ENCODE results near the gene SPRED3.
"Not testable (repeated sequence)": the region's sequence is repeated elsewhere in the genome, so short reads cannot be mapped to it uniquely, and the experiment has no call there.

The SPRED3 gene

GRCh38 chr19:38389957-38390924 lies 1.7 kb downstream of the SPRED3 start:
- no peak for DNase-seq (ENCODE audit: low spot score)

DNA sequence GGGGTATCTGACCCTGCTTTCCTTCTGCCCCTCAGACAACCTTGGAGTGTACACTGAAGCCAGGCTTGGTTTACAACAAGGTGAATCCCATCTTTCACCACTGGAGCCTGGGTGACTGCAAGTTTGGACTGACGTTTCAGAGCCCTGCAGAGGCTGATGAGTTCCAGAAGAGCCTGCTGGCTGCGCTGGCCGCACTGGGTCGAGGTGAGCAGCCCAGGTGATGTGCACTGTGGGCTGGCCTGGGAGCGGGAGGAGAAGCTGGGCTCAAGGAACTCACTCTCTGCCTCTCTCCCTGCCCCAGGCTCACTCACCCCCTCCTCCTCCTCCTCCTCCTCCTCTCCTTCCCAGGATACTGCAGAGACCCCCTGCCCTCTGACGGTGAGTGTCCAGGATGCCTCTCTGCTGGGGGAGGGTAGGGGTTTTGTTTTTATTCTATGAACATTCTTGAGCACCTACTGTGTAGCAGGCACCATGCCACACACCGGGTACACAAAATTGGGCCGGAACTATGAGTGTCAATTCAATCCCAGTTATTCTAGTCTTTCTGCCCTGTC lies 3.5 kb downstream of the SPRED3 start:
- DNase-seq (ENCODE audit: low spot score) = no peak

DNA sequence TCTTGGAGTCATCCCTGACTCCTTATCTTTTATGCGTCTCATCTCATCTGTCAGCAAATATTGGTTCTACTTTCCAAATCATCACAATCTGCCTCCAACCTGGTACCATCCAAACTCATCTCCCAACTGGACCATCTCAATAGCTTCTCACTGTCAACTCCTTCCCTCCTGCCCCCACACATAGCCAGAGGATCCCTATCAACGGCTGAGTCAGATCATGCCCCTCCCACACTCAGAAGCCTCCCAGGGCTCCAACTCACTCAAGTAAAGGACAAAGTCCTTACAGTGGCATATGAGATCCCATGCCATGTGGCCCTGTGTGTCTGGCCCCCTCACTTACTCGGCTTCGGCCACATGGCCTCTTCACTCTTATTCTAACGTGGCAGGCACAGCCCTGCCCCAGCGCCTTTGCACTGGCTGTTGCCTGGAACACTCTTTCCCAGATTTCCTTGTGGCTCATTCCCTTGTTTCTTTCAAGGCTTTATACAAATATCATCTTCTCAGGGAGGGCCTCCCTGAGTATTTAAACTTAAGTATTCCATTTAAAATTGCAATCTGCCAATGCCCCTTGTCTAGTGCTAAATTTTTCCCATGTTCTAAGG lies 4.3 kb downstream of the SPRED3 start:
- peak; percentile 52 for DNase-seq (ENCODE audit: low spot score)

DNA sequence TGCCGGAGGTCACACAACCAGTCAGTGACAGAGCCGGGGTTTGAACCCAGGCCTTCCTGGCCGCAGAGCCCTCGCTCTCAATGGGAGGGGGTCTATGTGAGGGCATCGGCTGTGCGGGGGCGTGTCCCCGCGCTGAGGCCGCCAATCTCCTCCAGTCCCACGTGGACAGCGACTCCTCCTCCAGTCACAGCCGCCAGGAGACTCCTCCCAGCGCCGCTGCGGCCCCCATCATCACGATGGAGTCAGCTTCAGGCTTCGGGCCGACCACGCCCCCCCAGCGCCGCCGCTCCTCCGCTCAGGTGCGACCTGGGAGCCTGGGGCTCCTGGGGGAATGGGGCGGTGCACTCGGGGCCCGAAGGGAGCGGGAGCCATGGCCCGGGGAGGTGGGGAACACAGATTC lies 6.0 kb downstream of the SPRED3 start:
- DNase-seq (ENCODE audit: low spot score) = no peak

DNA sequence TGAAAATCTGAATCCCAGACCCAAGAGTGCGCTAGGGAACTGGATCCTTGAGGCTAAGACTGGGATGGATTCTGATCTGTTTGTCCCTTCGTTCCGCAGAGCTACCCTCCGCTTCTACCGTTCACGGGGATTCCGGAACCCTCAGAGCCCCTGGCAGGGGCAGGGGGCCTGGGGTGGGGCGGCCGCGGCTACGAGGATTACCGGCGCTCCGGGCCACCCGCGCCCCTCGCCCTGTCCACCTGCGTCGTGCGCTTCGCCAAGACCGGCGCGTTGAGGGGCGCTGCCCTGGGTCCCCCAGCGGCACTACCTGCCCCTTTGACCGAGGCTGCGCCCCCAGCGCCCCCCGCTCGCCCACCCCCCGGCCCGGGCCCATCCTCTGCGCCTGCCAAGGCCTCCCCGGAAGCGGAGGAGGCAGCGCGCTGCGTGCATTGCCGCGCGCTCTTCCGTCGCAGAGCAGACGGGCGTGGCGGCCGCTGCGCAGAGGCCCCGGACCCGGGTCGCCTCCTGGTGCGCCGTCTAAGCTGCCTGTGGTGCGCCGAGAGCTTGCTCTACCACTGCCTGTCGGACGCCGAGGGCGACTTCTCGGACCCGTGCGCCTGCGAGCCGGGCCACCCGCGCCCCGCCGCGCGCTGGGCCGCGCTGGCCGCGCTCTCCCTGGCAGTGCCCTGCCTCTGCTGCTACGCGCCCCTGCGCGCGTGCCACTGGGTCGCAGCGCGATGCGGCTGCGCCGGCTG lies 7.1 kb downstream of the SPRED3 start:
- DNase-seq (ENCODE audit: low spot score) = no peak

DNA sequence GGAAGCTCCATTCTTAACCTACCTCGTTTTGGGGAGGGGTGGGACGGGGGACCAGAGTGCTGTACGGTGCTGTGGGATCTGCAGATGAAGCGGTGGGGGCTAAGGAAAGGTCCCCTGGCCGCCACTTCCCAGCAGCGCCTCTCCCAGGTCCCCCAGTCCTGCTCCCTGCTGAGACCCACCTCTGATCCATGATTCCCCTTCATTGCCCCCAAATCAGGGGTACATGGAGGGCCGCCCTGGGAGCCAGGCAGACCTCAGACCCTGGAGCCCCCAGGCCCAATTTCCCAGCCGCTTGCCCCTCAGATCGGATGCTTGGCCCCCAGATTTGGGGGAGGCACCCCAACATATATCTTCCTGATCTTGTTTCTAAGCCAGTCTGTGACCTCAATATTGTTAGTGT lies 10.6 kb downstream of the SPRED3 start:
- no peak for DNase-seq (ENCODE audit: low spot score)

DNA sequence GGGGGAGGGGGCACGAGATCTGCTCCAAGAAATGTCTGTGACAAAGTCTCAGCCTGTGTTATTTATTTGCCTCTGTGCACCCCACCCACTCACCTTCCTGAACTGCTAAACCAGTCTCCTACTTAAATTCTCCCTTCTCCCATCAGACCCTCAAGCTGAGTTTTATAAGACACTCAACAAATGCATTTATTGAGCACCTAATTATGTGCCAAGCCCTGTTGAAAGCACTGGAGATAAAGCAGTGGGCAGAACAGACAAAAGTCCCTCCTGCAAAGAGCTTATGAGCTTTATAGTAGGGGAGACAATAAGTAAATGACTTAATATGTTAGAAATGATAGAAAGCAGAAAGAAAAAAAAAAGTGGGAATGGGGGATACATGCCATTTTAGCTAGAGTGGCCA lies 11.0 kb downstream of the SPRED3 start:
- no peak for DNase-seq (ENCODE audit: low spot score)

GRCh38 chr19:38400361-38400760 lies 11.9 kb downstream of the SPRED3 start:
- DNase-seq (ENCODE audit: low spot score) = no peak

- DNase-seq (ENCODE audit: low spot score) = peak; percentile 59
Observed at GRCh38 chr19:38401148-38401547, 12.7 kb downstream of the SPRED3 start.

DNA sequence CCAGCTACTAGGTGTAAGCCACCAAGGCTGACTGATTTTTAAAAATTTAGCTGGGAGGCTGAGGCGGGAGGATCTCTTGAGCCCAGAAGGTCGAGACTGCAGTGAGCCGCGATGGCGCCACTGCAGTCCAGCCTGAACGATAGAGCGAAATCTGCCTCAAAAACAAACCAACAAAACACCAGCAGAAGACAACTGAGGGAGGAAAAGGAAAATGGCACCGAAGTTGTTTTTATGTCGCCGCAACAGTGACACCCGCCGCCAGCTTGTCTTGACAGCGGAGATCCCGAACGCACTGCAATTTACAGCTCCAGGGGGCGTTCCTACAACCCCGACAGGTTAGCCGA lies 14.1 kb downstream of the SPRED3 start:
- no peak for DNase-seq (ENCODE audit: low spot score)

GRCh38 chr19:38402967-38403674 lies 14.6 kb downstream of the SPRED3 start, which contains the start of gene FAM98C:
Gene FAM98C (plus strand): TSS chr19:38403093. CDS start chr19:38403154, 61 bp downstream.
- DNase-seq (ENCODE audit: low spot score) = peak; percentile 98

DNA sequence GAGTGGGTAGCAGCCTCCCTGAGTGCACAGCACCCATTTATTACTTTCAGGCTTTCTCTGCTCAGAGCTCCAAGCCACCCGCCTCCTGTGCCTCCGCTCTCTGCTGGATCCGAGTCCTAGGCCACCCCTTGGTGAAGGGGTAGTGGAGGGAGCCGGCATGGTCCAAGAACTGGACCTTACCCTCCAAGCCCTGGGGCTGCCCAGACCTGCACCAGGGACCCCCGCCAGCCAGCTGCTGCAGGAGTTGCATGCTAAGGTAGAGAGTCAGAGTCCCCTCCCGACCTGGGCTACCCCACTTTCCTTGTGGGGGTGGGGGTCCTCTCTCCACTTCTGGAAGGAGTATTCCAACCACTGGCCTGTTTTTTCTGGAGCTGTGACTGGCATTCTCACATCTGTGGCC lies 16.4 kb downstream of the SPRED3 start:
- no peak for DNase-seq (ENCODE audit: low spot score)

DNA sequence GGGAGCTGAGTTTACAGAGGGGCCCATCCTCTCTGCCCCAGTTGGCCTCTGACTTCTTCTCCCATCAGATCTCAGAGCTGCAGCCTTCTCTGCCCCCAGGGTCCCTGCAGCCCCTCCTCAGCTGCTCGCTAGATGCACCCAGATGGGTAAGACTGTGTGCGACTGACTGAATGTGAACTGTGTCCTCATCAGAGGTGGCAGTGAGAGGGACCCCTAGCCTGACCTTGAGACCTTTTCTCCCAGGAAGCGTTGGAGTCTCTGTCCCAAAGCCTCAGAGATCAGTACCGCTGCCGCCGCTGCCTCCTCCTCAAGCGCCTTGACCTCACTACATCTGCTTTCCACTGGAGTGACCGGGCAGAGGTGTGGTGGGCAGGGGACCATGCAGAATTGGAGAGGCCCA lies 16.8 kb downstream of the SPRED3 start:
- no peak for DNase-seq (ENCODE audit: low spot score)

- DNase-seq (ENCODE audit: low spot score) = no peak
Observed at GRCh38 chr19:38409631-38410133, 21.2 kb downstream of the SPRED3 start.

GRCh38 chr19:38410407-38410806 lies 21.9 kb downstream of the SPRED3 start:
- not testable (repeated sequence) for DNase-seq (ENCODE audit: low spot score)

DNA sequence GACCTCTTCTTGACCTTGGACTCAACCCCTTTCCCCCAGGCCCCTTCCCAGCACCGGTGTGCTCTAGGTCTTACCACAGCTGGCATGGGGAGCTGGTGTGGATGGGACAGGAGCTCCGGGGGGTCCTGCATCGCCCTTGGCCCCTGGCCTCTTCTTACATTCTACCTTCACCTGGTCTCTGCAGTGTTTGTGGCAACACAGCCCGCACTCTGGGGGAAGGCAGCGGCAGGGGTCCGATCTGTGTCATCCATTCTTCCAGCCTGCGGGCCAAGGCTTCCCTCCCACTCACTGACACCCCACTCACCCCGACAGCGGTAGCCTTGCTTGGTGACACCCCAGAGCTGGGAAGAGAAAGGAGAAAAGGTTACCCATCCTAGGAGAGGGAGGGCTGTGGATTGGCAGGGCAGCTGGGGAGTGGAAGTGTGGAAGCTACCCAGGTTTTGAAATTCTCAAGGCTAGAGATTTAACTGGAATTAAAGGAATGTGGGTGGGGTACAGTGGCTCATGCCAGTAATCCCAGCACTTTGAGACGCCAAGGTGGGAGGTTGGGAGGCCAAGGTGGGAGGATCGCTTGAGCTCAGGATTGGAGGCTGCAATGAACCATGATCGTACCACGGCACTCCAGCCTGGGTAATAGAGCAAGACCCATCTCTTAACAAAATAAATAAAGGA lies 22.7 kb downstream of the SPRED3 start:
- no peak for DNase-seq (ENCODE audit: low spot score)

DNA sequence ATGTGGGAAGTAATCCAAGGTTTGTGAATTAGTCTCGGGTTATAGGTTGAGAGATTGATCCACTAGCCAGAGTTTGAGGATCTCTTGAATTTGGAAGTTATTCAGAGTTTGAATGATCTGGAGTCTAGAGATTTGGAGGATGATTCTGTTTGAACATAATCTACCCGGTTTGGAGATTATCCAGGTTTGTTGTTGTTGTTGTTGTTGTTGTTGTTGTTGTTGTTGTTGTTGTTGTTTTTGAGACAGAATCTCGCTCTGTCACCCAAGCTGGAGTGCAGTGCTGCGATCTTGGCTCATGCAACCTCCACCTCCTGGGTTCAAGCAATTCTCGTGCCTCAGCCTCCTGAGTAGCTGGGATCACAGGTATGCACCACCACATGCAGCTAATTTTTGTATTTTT lies 23.4 kb downstream of the SPRED3 start:
- not testable (repeated sequence) for DNase-seq (ENCODE audit: low spot score)

DNA sequence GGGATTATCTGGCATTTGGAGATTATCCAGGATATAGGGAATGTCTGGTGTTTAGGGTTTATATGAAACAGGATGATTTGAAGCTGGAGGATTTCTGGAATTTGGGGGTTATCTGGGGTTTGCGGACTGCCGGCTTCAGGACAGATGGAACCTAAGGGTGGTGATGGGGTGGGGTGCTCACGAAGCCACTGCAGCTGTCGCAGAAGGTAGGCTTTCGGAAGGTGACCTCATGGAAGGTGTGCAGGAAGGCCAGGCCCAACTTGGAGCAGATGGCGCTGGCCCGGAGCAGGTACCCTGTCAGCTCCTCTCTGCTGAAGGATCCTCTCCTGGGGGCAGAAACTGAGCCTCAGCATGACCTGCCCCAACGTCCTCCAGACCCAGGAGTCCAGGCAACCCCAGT lies 24.0 kb downstream of the SPRED3 start:
- no peak for DNase-seq (ENCODE audit: low spot score)

DNA sequence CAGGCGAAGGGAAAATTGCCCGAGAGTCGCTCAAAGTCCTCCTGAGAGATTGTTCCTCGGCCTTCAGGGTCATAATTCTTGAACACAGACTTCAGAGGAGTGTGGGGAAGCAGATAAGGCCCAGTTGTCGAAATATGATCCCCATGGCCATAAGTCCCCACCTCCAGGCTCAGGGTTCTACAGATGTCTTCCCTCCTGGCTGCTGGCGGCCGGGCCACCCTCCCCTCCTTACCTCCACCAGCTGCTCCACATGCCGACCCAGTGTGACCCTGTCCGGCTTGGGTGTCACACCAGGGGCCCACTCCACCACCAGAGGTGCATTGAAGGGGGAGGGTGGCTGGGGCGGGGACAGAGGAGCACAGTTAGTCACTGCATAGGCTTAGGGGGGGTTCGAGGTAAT lies 24.5 kb downstream of the SPRED3 start:
- DNase-seq (ENCODE audit: low spot score) = no peak

- no peak for DNase-seq (ENCODE audit: low spot score)
Observed at GRCh38 chr19:38413416-38413815, 24.9 kb downstream of the SPRED3 start.

DNA sequence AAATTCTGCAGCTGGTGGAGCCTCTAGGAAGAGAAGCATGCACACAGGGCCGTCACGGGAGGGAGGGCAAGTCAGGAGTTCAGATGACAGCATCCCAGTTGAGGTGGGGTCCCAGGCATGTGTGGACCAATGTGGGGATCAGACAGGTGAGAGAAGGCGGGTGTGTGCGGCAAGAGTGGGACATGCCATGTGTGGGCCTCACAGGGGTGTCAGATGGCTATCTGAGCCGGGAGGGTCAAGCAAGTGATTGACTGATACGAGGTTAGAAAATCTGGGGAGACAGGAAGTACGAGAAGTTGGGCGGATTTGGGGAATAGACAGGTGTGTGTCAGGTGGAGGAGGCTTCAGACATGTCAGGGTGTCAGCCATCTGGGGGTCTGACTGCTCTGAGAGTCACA lies 28.6 kb downstream of the SPRED3 start:
- DNase-seq (ENCODE audit: low spot score) = no peak

Data from SW480 (cell line).